Breast epithelium (tissue), 4 donors: ENCODE measurements around the gene SFXN1. TPM values are rescaled to one million over a fixed set of nuclear protein-coding genes. Genes with fewer than 3 reads are reported as not detected.

Source experiments
- DNase-seq, 2 donors: peaks; one replicate each; pipeline ENCODE4 v3.0.0-alpha.2; 2019; ENCODE audit warnings: low spot score in 2 of 2
- H3K27ac ChIP-seq, 2 donors: fragments of 200-600 bp; sonication (generic) in 1 of 2; one replicate each; pipeline ENCODE4 v1.5.1; 2016 to 2019; ENCODE audit warnings: mild to moderate bottlenecking in 1 of 2
- H3K27me3 ChIP-seq, 2 donors: fragments of 200-600 bp; sonication (generic) in 1 of 2; one replicate each; pipeline versions ENCODE4 v1.5.1 to v1.6.0; 2017 to 2019; ENCODE audit warnings: control low read depth in 1 of 2, mild to moderate bottlenecking in 1 of 2
- H3K36me3 ChIP-seq: fragments of 200-600 bp; one replicate; pipeline ENCODE4 v1.5.1; 2019
- H3K4me1 ChIP-seq, 2 donors: fragments of 200-600 bp; sonication (generic); one replicate each; pipeline ENCODE4 v1.5.1; 2016 to 2019; ENCODE audit warnings: control low read depth in 1 of 2
- H3K4me3 ChIP-seq, 3 donors: fragments of 200-600 bp; sonication (generic); 1 replicate in 2 of 3; 2 replicates in 1 of 3; pipeline ENCODE4 v1.5.1; 2016 to 2019; ENCODE audit warnings: mild to moderate bottlenecking in 3 of 3, moderate library complexity in 2 of 3
- H3K9me3 ChIP-seq, 2 donors: fragments of 200-600 bp; sonication (generic) in 1 of 2; one replicate each; pipeline ENCODE4 v1.5.1; 2016 to 2019; ENCODE audit warnings: control low read depth in 1 of 2
- CTCF ChIP-seq, 3 donors: fragments of 450-650 bp; IDR thresholded peaks; one replicate each; pipeline ENCODE4 v1.5.1; 2016 to 2017; ENCODE audit warnings: antibody characterized with exemption in 3 of 3, mild to moderate bottlenecking in 3 of 3, moderate library complexity in 3 of 3
- POLR2A ChIP-seq: fragments of 450-650 bp; IDR thresholded peaks from one replicate; pipeline ENCODE4 v1.6.1; 2016; ENCODE audit warnings: antibody characterized with exemption, mild to moderate bottlenecking, moderate library complexity
- POLR2AphosphoS5 ChIP-seq, 3 donors: sonication (generic); formaldehyde crosslinking; IDR thresholded peaks; one replicate each; pipeline ENCODE4 v1.6.1; 2017; ENCODE audit warnings: antibody characterized with exemption in 3 of 3
- intact Hi-C: fragments of 100-400 bp; cut with DNase I; formaldehyde crosslinking; loops from one replicate; pipeline ENCODE4 v1.15.1; 2023; ENCODE audit warnings: low total_unique reads
- total RNA-seq, 3 donors: library from RNA; depleted of rRNA; stranded (reverse); fragments of >200 nt; gene quantifications; one replicate each; pipeline ENCODE4 v1.1.0, GENCODE V29; 2016

The SFXN1 gene
- total RNA-seq, 3 donors from 2014 or later, result 16.6 to 30.5 (median 20.9) TPM

GRCh38 chr5:175520321-175520720 lies 42.0 kb downstream of the SFXN1 start:
- no peak for DNase-seq
- Histone ChIP-seq H3K27ac (no peak overlapping the region), H3K36me3 (peaks cover 4% of the 10 kb centered on the region), H3K4me3 (no peak overlapping the region), H3K27me3 (no peaks in the 10 kb centered on the region), H3K9me3 (no peaks in the 10 kb centered on the region), H3K4me1 (no peaks in the 10 kb centered on the region)
- intact Hi-C loops, result no loop called here
- no peak for TF ChIP-seq CTCF (IDR thresholded peaks at IDR 0.05)
- no peak for TF ChIP-seq POLR2AphosphoS5 (IDR thresholded peaks at IDR 0.05)
- no peak for TF ChIP-seq POLR2A

- Histone ChIP-seq H3K9me3 (no peaks in the 10 kb centered on the region), H3K27ac (no peak overlapping the region), H3K4me3 (no peak overlapping the region), H3K27me3 (no peaks in the 10 kb centered on the region), H3K36me3 (peaks cover 4% of the 10 kb centered on the region), H3K4me1 (no peaks in the 10 kb centered on the region)
- intact Hi-C loops, result no loop called here
- DNase-seq, result no peak
- no peak for TF ChIP-seq POLR2A
- TF ChIP-seq POLR2AphosphoS5 (IDR thresholded peaks at IDR 0.05), result no peak
- no peak for TF ChIP-seq CTCF (IDR thresholded peaks at IDR 0.05)
Measured at GRCh38 chr5:175520873-175521272, 42.5 kb downstream of the SFXN1 start.

GRCh38 chr5:175521313-175521833 lies 43.0 kb downstream of the SFXN1 start:
- Histone ChIP-seq H3K4me3 (no peak overlapping the region), H3K4me1 (no peaks in the 10 kb centered on the region), H3K9me3 (no peaks in the 10 kb centered on the region), H3K36me3 (peaks cover 4% of the 10 kb centered on the region), H3K27ac (no peak overlapping the region), H3K27me3 (no peaks in the 10 kb centered on the region)
- TF ChIP-seq CTCF (IDR thresholded peaks at IDR 0.05) (no peak), POLR2AphosphoS5 (IDR thresholded peaks at IDR 0.05) (no peak), POLR2A (no peak)
- intact Hi-C loops, result no loop called here
- no peak for DNase-seq

- intact Hi-C loops, result no loop called here
- DNase-seq, result no peak
- H3K36me3 ChIP-seq, result peaks cover 4% of the 10 kb centered on the region
- no peak overlapping the region for H3K4me3 ChIP-seq
- no peak overlapping the region for H3K27ac ChIP-seq
- H3K27me3 ChIP-seq, result no peaks in the 10 kb centered on the region
- H3K4me1 ChIP-seq, result no peaks in the 10 kb centered on the region
- no peaks in the 10 kb centered on the region for H3K9me3 ChIP-seq
- no peak for TF ChIP-seq POLR2AphosphoS5 (IDR thresholded peaks at IDR 0.05)
- TF ChIP-seq CTCF (IDR thresholded peaks at IDR 0.05), result no peak
Measured at GRCh38 chr5:175523292-175523691, 44.9 kb downstream of the SFXN1 start.

GRCh38 chr5:175524211-175524610 lies 45.9 kb downstream of the SFXN1 start:
- peaks cover 1% of the 10 kb centered on the region for H3K36me3 ChIP-seq
- TF ChIP-seq POLR2A, result no peak
- no peak for TF ChIP-seq POLR2AphosphoS5 (IDR thresholded peaks at IDR 0.05)
- no peak for TF ChIP-seq CTCF (IDR thresholded peaks at IDR 0.05)
- intact Hi-C loops, result no loop called here
- no peak overlapping the region for H3K27ac ChIP-seq
- H3K4me1 ChIP-seq, result no peaks in the 10 kb centered on the region
- H3K9me3 ChIP-seq, result no peaks in the 10 kb centered on the region
- H3K27me3 ChIP-seq, result no peaks in the 10 kb centered on the region
- DNase-seq, result no peak
- no peak overlapping the region for H3K4me3 ChIP-seq
